Natural killer cell (primary cell): ENCODE measurements around the gene APLP1. TPM values are rescaled to one million over a fixed set of nuclear protein-coding genes. Genes with fewer than 3 reads are reported as not detected.
A peak's percentile ranks its signal among the peaks of the same experiment; 100 is the strongest.

Source experiments
- ATAC-seq, 3 donors: fragments of 150-1000 bp in 2 of 3; fragments of 200-7000 bp in 1 of 3; cut with Tn5 transposase; 1 replicate in 1 of 3; 2 replicates in 2 of 3; pipeline ENCODE4 v1.10.0; 2021; ENCODE audit warnings: mild to moderate bottlenecking in 2 of 3, moderate library complexity in 2 of 3
- DNase-seq, 2 donors: peaks; one replicate each; pipeline versions ENCODE4 v3.0.0 to v3.0.0-alpha.2; 2013 to 2021; ENCODE audit warnings: mixed read lengths in 1 of 2
- H3K27ac ChIP-seq: one replicate; pipeline ENCODE4 v1.5.1; 2013; ENCODE audit warnings: mild to moderate bottlenecking, low read length
- H3K27me3 ChIP-seq: one replicate; pipeline ENCODE4 v1.6.1; 2013; ENCODE audit warnings: low read length; ENCODE audit not compliant: control insufficient read depth, insufficient read depth
- H3K36me3 ChIP-seq: one replicate; pipeline ENCODE4 v1.6.1; 2013; ENCODE audit warnings: low read length; ENCODE audit not compliant: control insufficient read depth, insufficient read depth
- H3K4me1 ChIP-seq: one replicate; pipeline ENCODE4 v1.6.1; 2013; ENCODE audit warnings: low read length; ENCODE audit not compliant: control insufficient read depth, insufficient read depth
- H3K4me3 ChIP-seq: one replicate; pipeline ENCODE4 v1.5.1; 2013; ENCODE audit warnings: low read length
- H3K9me3 ChIP-seq: one replicate; pipeline ENCODE4 v1.6.1; 2013; ENCODE audit warnings: low read length; ENCODE audit not compliant: control insufficient read depth, insufficient read depth
- H3K27ac Mint-ChIP-seq, 2 donors: one replicate each; pipeline ENCODE4 v1.8.0; 2022; ENCODE audit warnings: mild to moderate bottlenecking in 2 of 2, mixed read lengths in 2 of 2, moderate library complexity in 1 of 2
- H3K27me3 Mint-ChIP-seq, 2 donors: one replicate each; pipeline ENCODE4 v1.8.0; 2022; ENCODE audit warnings: low read depth in 2 of 2, mixed read lengths in 2 of 2
- H3K36me3 Mint-ChIP-seq: one replicate; pipeline ENCODE4 v1.8.0; 2022; ENCODE audit warnings: mixed read lengths
- H3K4me1 Mint-ChIP-seq, 2 donors: one replicate each; pipeline ENCODE4 v1.8.0; 2022; ENCODE audit warnings: mixed read lengths in 2 of 2
- H3K4me3 Mint-ChIP-seq: one replicate; pipeline ENCODE4 v1.8.0; 2022; ENCODE audit warnings: mild to moderate bottlenecking, moderate library complexity, mixed read lengths
- H3K9me3 Mint-ChIP-seq, 2 donors: one replicate each; pipeline ENCODE4 v1.8.0; 2022; ENCODE audit warnings: mixed read lengths in 2 of 2
- WGBS: methylation state at CpG from one replicate; pipeline ENCODE4 v1.1.7; 2013; ENCODE audit warnings: missing lambda C conversion rate; ENCODE audit not compliant: insufficient coverage; 5-methylcytosine and 5-hydroxymethylcytosine counted together
- intact Hi-C: fragments of 100-400 bp; cut with micrococcal nuclease; formaldehyde crosslinking; loops from one replicate; pipeline ENCODE4 v1.14.2; 2022
- total RNA-seq, 4 donors: library from RNA; stranded (reverse); fragments of 120-200 nt in 1 of 4; gene quantifications; one replicate each; pipeline versions ENCODE4 v1.2.3 to v1.2.4, GENCODE V29; 2013 to 2022
- TF ChIP-seq, protein P1 (sequence below): fragments of 200-600 bp; IDR thresholded peaks from one replicate; pipeline ENCODE4 v1.8.0; 2022; ENCODE audit warnings: antibody characterized with exemption

The APLP1 gene
- total RNA-seq, 3 donors from 2014 or later (not counting 1 experiment from before 2014, with no cell fraction given) = not detected

DNA sequence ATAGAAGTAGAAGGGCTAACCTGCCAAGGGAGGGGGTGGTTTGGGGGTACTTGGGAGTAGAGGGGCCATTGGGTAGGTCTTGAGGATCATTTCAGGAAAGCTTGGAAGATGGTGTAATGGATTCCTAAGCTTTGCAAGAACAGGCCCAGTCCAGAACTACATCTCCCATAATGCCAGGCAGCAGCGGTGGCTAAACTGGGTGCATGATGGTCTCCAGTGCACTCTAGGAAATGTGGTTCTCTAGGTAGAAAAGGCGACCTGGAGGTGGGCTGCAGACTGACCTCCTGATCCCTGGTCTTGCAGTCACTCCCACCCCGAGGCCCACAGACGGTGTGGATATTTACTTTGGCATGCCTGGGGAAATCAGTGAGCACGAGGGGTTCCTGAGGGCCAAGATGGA lies 3.8 kb downstream of the APLP1 start:
- intact Hi-C loops = no loop called here
- Mint-ChIP-seq H3K4me3 (no peak overlapping the region), H3K36me3 (no peaks in the 10 kb centered on the region), H3K27me3 (peaks cover 38 to 40% of the 10 kb centered on the region in 2 donors), H3K9me3 (no peaks in the 10 kb centered on the region), H3K4me1 (peaks cover 10 to 17% of the 10 kb centered on the region in 2 donors), H3K27ac (no peak overlapping the region)
- DNase-seq = no peak
- ATAC-seq = no peak
- H3K4me3 ChIP-seq = no peak overlapping the region
- no peaks in the 10 kb centered on the region for H3K9me3 ChIP-seq
- no peaks in the 10 kb centered on the region for H3K36me3 ChIP-seq
- peaks cover 19% of the 10 kb centered on the region for H3K4me1 ChIP-seq
- WGBS = 90% methylated on average over 5 of the region's 5 CpGs
- H3K27me3 ChIP-seq = peaks cover 35% of the 10 kb centered on the region
- H3K27ac ChIP-seq = no peak overlapping the region
- TF ChIP-seq, protein P1, sequence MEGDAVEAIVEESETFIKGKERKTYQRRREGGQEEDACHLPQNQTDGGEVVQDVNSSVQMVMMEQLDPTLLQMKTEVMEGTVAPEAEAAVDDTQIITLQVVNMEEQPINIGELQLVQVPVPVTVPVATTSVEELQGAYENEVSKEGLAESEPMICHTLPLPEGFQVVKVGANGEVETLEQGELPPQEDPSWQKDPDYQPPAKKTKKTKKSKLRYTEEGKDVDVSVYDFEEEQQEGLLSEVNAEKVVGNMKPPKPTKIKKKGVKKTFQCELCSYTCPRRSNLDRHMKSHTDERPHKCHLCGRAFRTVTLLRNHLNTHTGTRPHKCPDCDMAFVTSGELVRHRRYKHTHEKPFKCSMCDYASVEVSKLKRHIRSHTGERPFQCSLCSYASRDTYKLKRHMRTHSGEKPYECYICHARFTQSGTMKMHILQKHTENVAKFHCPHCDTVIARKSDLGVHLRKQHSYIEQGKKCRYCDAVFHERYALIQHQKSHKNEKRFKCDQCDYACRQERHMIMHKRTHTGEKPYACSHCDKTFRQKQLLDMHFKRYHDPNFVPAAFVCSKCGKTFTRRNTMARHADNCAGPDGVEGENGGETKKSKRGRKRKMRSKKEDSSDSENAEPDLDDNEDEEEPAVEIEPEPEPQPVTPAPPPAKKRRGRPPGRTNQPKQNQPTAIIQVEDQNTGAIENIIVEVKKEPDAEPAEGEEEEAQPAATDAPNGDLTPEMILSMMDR = no peak

DNA sequence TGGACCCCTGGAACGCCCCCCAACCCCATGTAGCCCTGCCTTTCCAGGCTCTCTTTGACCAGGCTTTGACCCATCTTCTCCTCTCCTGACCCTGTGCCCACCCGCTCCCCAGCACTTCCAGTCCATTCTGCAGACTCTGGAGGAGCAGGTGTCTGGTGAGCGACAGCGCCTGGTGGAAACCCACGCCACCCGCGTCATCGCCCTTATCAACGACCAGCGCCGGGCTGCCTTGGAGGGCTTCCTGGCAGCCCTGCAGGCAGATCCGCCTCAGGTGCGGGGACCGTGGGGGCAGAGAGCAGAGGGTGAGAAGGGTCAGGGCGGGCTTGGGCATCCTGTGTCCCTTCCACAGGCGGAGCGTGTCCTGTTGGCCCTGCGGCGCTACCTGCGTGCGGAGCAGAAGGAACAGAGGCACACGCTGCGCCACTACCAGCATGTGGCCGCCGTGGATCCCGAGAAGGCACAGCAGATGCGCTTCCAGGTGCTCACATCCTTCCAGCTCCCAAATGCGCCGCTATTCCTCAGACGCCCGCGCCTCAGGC lies 6.1 kb downstream of the APLP1 start:
- no peak for ATAC-seq
- no peaks in the 10 kb centered on the region for H3K36me3 ChIP-seq
- no peaks in the 10 kb centered on the region for H3K36me3 Mint-ChIP-seq
- 93% methylated on average over 32 of the region's 32 CpGs for WGBS
- H3K9me3 Mint-ChIP-seq = no peaks in the 10 kb centered on the region
- no peak overlapping the region for H3K27ac Mint-ChIP-seq
- peaks cover 29% of the 10 kb centered on the region for H3K27me3 ChIP-seq
- TF ChIP-seq, protein P1 = no peak
- H3K27ac ChIP-seq = no peak overlapping the region
- H3K27me3 Mint-ChIP-seq = peaks cover 38 to 39% of the 10 kb centered on the region in 2 donors
- intact Hi-C loops = no loop called here
- H3K9me3 ChIP-seq = no peaks in the 10 kb centered on the region
- no peak overlapping the region for H3K4me3 Mint-ChIP-seq
- H3K4me1 ChIP-seq = peaks cover 10% of the 10 kb centered on the region
- DNase-seq = no peak
- H3K4me1 Mint-ChIP-seq = peaks cover 10% of the 10 kb centered on the region in 2 donors
- H3K4me3 ChIP-seq = no peak overlapping the region

DNA sequence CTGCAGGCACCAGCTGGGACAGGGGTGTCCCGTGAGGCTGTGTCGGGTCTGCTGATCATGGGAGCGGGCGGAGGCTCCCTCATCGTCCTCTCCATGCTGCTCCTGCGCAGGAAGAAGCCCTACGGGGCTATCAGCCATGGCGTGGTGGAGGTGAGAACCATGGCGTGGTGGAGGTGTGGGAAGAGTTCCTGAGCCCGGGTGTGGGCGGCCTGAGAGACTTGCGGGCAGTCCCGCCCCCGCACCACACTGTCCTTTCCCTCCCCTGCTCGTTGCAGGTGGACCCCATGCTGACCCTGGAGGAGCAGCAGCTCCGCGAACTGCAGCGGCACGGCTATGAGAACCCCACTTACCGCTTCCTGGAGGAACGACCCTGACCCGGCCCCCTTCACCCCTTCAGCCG lies 10.7 kb downstream of the APLP1 start:
- Mint-ChIP-seq H3K27ac (no peak overlapping the region), H3K4me3 (no peak overlapping the region), H3K4me1 (peaks cover 12% of the 10 kb centered on the region in 2 donors), H3K9me3 (no peaks in the 10 kb centered on the region), H3K36me3 (no peaks in the 10 kb centered on the region), H3K27me3 (peaks cover 22 to 29% of the 10 kb centered on the region in 2 donors)
- TF ChIP-seq, protein P1 = no peak
- H3K36me3 ChIP-seq = no peaks in the 10 kb centered on the region
- H3K4me1 ChIP-seq = peaks cover 3% of the 10 kb centered on the region
- H3K4me3 ChIP-seq = no peak overlapping the region
- WGBS = 32% methylated on average over 23 of the region's 23 CpGs
- no peak overlapping the region for H3K27ac ChIP-seq
- intact Hi-C loops = no loop called here
- H3K27me3 ChIP-seq = peaks cover 14% of the 10 kb centered on the region
- no peaks in the 10 kb centered on the region for H3K9me3 ChIP-seq
- no peak for DNase-seq
- ATAC-seq = no peak

DNA sequence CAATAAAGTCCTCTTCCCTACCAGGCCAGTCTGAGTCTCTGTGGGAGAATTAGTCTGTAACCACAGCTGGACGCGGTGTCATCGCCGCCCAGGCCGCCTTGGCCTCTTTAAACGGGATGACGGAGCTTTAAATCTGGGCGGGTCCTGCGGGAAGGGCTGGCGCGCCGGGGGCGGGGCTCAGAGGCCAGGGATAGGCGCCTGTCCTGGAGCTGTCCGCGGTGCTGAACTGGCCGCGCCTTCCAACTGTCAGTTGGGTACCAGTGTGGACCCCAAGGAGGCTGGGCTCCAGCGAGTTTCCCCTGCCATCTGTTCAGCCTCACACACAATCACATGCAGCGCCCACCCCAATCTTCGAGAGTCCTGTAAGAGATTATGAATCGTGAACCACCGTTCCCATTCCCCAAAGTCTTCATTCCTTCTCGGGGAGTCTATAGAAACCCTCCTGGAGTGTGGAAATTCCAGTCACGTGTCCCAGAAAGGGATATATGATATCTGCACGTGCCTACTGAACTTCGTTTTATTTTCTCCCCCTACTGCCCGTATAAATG lies 11.5 kb downstream of the APLP1 start:
- H3K27ac ChIP-seq = no peak overlapping the region
- 6% methylated on average over 28 of the region's 28 CpGs for WGBS
- H3K4me3 Mint-ChIP-seq = no peak overlapping the region
- no peaks in the 10 kb centered on the region for H3K36me3 Mint-ChIP-seq
- H3K27ac Mint-ChIP-seq = peak overlapping the region in 1 of 2 donors; percentile 46
- H3K4me1 Mint-ChIP-seq = peaks cover 12% of the 10 kb centered on the region in 2 donors
- H3K4me1 ChIP-seq = peaks cover 3% of the 10 kb centered on the region
- intact Hi-C loops = no loop called here
- DNase-seq (peak; percentile 68 to 85), ATAC-seq (peak; percentile 66 to 76 (median 72))
- H3K27me3 Mint-ChIP-seq = peaks cover 22 to 28% of the 10 kb centered on the region in 2 donors
- no peaks in the 10 kb centered on the region for H3K9me3 Mint-ChIP-seq
- H3K36me3 ChIP-seq = no peaks in the 10 kb centered on the region
- TF ChIP-seq, protein P1 = no peak
- peaks cover 14% of the 10 kb centered on the region for H3K27me3 ChIP-seq
- no peak overlapping the region for H3K4me3 ChIP-seq
- no peaks in the 10 kb centered on the region for H3K9me3 ChIP-seq
